ENCODE measurements around the gene HAUS6. TPM values are rescaled to one million over a fixed set of nuclear protein-coding genes. Genes with fewer than 3 reads are reported as not detected.

Gene HAUS6
- total and polyA plus RNA-seq, 2 of the 13 experiments (the other 11 are each of a cell fraction or from before 2014, with no cell fraction given), result 9.8 to 31.1 TPM

- 0 out of 2 replicates have a peak, but pooled peaks have one; percentile 22 for TF ChIP-seq PREB (CRISPR knock-in tag; IDR thresholded peaks at IDR 0.05)
- no peak for TF ChIP-seq ZNF614 (CRISPR knock-in tag; IDR thresholded peaks at IDR 0.05; ENCODE audit: borderline replicate concordance)
- TF ChIP-seq LBX2 (CRISPR knock-in tag; IDR thresholded peaks at IDR 0.05; ENCODE audit: borderline replicate concordance), result 0 out of 2 replicates have a peak, but pooled peaks have one; percentile 9
- TF ChIP-seq ZMYM2 (CRISPR knock-in tag; IDR thresholded peaks at IDR 0.05), result 0 out of 2 replicates have a peak, but pooled peaks have one; percentile 53
- TF ChIP-seq ZBTB38 (CRISPR knock-in tag; IDR thresholded peaks at IDR 0.05), result peak; percentile 95
- TF ChIP-seq PCBP1 (IDR thresholded peaks at IDR 0.05; ENCODE audit: borderline replicate concordance, low read depth, low read length), result 0 out of 2 replicates have a peak, but pooled peaks have one; percentile 30
- no peak for TF ChIP-seq POLR2G (IDR thresholded peaks at IDR 0.05; ENCODE audit: low read depth, low read length)
- TF ChIP-seq HINFP (CRISPR knock-in tag; IDR thresholded peaks at IDR 0.05; ENCODE audit: low read depth), result 0 out of 2 replicates have a peak, but pooled peaks have one; percentile 5
Measured at GRCh38 chr9:19127871-19128500, 25.3 kb upstream of the HAUS6 start (continued).

GRCh38 chr9:19124430-19124793 is 21.7 kb upstream of the HAUS6 start:
- H4K20me1 ChIP-seq (ENCODE audit: insufficient read depth, low read length), result peaks cover 41% of the 10 kb centered on the region
- TF ChIP-seq ZBTB33 (CRISPR knock-in tag; IDR thresholded peaks at IDR 0.05) (no peak), MBD4 (IDR thresholded peaks at IDR 0.05; ENCODE audit: borderline replicate concordance, low read length) (no peak; the same call in 1 of the 2 replicates), ZFP36 (IDR thresholded peaks at IDR 0.05; ENCODE audit: borderline replicate concordance, low read depth, low read length, partially characterized antibody) (no peak), AGO2 (optimal IDR thresholded peaks at IDR 0.05; ENCODE audit: low read depth, low read length) (peak; percentile 49), RBFOX2 (IDR thresholded peaks at IDR 0.05; ENCODE audit: low read depth, low read length) (peak; percentile 88), SRF (IDR thresholded peaks at IDR 0.05; ENCODE audit: low read depth, low read length) (no peak), IKZF5 (CRISPR knock-in tag; IDR thresholded peaks at IDR 0.05) (no peak)
- ATAC-seq, result no peak
- ChIA-PET CTCF (ENCODE audit: low intra/inter-chr PET ratio, low total read pairs) (no interaction called here), POLR2A (interaction anchor here (1.0 to 1.8 kb wide), 2 partner anchors 11 to 28 kb away, joined by 3 to 7 read pairs; no protein-coding TSS in a partner anchor)
- H3K9me3 ChIP-seq (ENCODE audit: low read length), result no peaks in the 10 kb centered on the region
- no peak overlapping the region for H2AFZ ChIP-seq (ENCODE audit: low read length)
- BruUV-seq (replicated peaks), result no TSS peak
- H3K4me2 ChIP-seq (ENCODE audit: low read depth, low read length), result peak overlapping the region; percentile 94
- peaks cover 85% of the 10 kb centered on the region for H3K4me1 ChIP-seq (ENCODE audit: insufficient read depth, low read length)
- FAIRE-seq, result no peak
- H3K79me2 ChIP-seq (ENCODE audit: insufficient read depth, low read length), result peaks cover 52% of the 10 kb centered on the region
- no peak for DNase-seq (ENCODE audit: low spot score)
- H3K36me3 ChIP-seq (replicated peaks in 1 of 2; ENCODE audit: control insufficient read depth in 1 of 2, insufficient read depth in 2 of 2, low read length in 2 of 2), result peaks cover 18 to 67% of the 10 kb centered on the region in 2 experiments
- peaks cover 0 to 5% of the 10 kb centered on the region in 2 experiments; a peak in 1 of 5 replicates for H3K27me3 ChIP-seq (ENCODE audit: control insufficient read depth in 1 of 2, insufficient read depth in 2 of 2, low read length in 2 of 2)
- in situ Hi-C loops (cut with HindIII; ENCODE audit: extremely low pct_ligation_motif_present, low pct_unique_long_range_greater_than_20kb), result no loop called here
- peak overlapping the region; percentile 98 for H3K9ac ChIP-seq (ENCODE audit: insufficient read depth, low read depth, low read length)
- peak overlapping the region; percentile 73 to 89 (median 81) for H3K4me3 ChIP-seq (replicated peaks in 1 of 3; ENCODE audit: insufficient read depth in 1 of 3, low read depth in 2 of 3, low read length in 3 of 3)
- intact Hi-C loops (cut with micrococcal nuclease; ENCODE audit: unreplicated experiment), result loop anchor here (10.0 kb wide), 1 partner anchor 110 kb away; the partner anchor contains the start of gene DENND4C
- H3K27ac ChIP-seq (ENCODE audit: extremely low read length, insufficient read depth, low read length), result peak overlapping the region; percentile 33

Measured in HepG2 (cell line).